ENCODE measurements around the gene RCVRN. TPM values are rescaled to one million over a fixed set of nuclear protein-coding genes. Genes with fewer than 3 reads are reported as not detected.

RCVRN gene
- total RNA-seq, 1 experiment from 2014 or later, result not detected

DNA sequence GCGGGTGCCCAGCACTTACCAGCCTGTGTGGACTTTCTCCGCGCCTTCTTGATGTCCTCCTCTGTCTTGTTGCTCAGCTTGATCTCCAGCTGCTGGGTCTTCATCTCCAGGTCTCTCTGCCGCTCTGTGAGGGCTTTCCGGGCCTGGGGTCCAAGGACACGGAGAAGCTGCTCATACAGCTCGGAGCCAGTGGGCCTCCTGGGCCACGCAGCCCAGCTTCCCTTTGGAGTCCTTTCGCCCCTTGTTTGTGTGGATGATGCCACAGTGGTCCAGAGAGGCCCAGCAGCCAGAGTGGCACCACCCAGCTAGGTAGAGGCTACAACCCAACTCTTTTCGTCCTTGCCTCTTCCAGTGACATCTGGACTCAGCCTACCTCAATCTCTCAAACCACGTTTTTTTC, 20.4 kb upstream of the RCVRN start:
- DNase-seq (ENCODE audit: low read depth, low spot score) (no peak), ATAC-seq (no peak)
- no peak for TF ChIP-seq POLR2AphosphoS5 (IDR thresholded peaks at IDR 0.05; ENCODE audit: low read depth, low read length)
- TF ChIP-seq, protein P1, sequence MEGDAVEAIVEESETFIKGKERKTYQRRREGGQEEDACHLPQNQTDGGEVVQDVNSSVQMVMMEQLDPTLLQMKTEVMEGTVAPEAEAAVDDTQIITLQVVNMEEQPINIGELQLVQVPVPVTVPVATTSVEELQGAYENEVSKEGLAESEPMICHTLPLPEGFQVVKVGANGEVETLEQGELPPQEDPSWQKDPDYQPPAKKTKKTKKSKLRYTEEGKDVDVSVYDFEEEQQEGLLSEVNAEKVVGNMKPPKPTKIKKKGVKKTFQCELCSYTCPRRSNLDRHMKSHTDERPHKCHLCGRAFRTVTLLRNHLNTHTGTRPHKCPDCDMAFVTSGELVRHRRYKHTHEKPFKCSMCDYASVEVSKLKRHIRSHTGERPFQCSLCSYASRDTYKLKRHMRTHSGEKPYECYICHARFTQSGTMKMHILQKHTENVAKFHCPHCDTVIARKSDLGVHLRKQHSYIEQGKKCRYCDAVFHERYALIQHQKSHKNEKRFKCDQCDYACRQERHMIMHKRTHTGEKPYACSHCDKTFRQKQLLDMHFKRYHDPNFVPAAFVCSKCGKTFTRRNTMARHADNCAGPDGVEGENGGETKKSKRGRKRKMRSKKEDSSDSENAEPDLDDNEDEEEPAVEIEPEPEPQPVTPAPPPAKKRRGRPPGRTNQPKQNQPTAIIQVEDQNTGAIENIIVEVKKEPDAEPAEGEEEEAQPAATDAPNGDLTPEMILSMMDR (IDR thresholded peaks at IDR 0.05), result no peak
- TF ChIP-seq SIN3A (IDR thresholded peaks at IDR 0.05; ENCODE audit: borderline replicate concordance, insufficient read depth, low read depth, low read length), result no peak
- TF ChIP-seq, protein P2, sequence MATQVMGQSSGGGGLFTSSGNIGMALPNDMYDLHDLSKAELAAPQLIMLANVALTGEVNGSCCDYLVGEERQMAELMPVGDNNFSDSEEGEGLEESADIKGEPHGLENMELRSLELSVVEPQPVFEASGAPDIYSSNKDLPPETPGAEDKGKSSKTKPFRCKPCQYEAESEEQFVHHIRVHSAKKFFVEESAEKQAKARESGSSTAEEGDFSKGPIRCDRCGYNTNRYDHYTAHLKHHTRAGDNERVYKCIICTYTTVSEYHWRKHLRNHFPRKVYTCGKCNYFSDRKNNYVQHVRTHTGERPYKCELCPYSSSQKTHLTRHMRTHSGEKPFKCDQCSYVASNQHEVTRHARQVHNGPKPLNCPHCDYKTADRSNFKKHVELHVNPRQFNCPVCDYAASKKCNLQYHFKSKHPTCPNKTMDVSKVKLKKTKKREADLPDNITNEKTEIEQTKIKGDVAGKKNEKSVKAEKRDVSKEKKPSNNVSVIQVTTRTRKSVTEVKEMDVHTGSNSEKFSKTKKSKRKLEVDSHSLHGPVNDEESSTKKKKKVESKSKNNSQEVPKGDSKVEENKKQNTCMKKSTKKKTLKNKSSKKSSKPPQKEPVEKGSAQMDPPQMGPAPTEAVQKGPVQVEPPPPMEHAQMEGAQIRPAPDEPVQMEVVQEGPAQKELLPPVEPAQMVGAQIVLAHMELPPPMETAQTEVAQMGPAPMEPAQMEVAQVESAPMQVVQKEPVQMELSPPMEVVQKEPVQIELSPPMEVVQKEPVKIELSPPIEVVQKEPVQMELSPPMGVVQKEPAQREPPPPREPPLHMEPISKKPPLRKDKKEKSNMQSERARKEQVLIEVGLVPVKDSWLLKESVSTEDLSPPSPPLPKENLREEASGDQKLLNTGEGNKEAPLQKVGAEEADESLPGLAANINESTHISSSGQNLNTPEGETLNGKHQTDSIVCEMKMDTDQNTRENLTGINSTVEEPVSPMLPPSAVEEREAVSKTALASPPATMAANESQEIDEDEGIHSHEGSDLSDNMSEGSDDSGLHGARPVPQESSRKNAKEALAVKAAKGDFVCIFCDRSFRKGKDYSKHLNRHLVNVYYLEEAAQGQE (IDR thresholded peaks at IDR 0.05; ENCODE audit: insufficient read depth in 1 of 2, low read depth in 2 of 2, low read length in 1 of 2), result no peak
- no peak for TF ChIP-seq TCF7L2 (IDR thresholded peaks at IDR 0.05; ENCODE audit: low read depth, low read length)
- Histone ChIP-seq H3K4me1 (ENCODE audit: control insufficient read depth, insufficient read depth, low read length) (no peaks in the 10 kb centered on the region), H3K4me3 (ENCODE audit: low read depth in 2 of 2, low read length in 2 of 2) (no peak overlapping the region), H3K36me3 (ENCODE audit: control insufficient read depth, insufficient read depth, low read length) (no peaks in the 10 kb centered on the region), H3K27me3 (ENCODE audit: control insufficient read depth, insufficient read depth, low read length) (peaks cover 8% of the 10 kb centered on the region), H3K9me3 (ENCODE audit: control insufficient read depth, insufficient read depth, low read depth, low read length) (no peaks in the 10 kb centered on the region), H3K27ac (ENCODE audit: low read length) (no peak overlapping the region)
- CTCF ChIA-PET, result interaction anchor here (0.9 to 1.2 kb wide), 2 partner anchors 34 to 693 kb away, joined by 3 to 5 read pairs; no protein-coding TSS in a partner anchor
- POLR2A ChIA-PET, result no interaction called here
- no TSS peak for BruUV-seq (replicated peaks)
- intact Hi-C loops (cut with micrococcal nuclease; ENCODE audit: unreplicated experiment), result loop anchor here (5.0 kb wide), 1 partner anchor 37 kb away; no protein-coding TSS in a partner anchor
- in situ Hi-C loops (cut with HindIII; ENCODE audit: low pct_unique_long_range_greater_than_20kb, low sequenced_read_pairs), result no loop called here

DNA sequence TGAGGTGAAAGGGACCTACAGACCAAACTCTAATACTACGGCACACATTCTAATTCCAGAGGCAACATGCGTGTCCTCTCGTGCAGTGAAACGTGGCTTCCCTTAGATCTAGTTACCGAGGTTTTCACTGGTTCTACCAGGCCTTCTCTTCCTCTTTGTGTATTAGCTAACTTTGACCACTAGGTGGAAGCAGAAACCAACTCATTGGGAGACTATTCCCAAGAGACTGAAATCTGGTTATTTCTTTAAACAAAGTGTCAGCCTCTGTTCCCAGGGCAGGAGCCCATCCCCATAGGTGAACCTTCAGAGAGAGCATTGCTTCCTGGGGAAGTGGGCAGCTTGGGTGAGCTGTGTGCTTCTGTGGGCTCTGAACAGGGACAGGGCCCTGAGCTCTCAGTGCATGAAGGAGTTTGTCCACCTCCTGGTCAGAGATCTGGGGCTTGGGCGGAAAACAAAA, 19.7 kb upstream of the RCVRN start:
- in situ Hi-C loops (cut with HindIII; ENCODE audit: low pct_unique_long_range_greater_than_20kb, low sequenced_read_pairs), result no loop called here
- Histone ChIP-seq H3K27ac (ENCODE audit: low read length) (no peak overlapping the region), H3K27me3 (ENCODE audit: control insufficient read depth, insufficient read depth, low read length) (peaks cover 3% of the 10 kb centered on the region; the same call in 1 of the 2 replicates), H3K4me1 (ENCODE audit: control insufficient read depth, insufficient read depth, low read length) (no peaks in the 10 kb centered on the region), H3K36me3 (ENCODE audit: control insufficient read depth, insufficient read depth, low read length) (no peaks in the 10 kb centered on the region), H3K9me3 (ENCODE audit: control insufficient read depth, insufficient read depth, low read depth, low read length) (no peaks in the 10 kb centered on the region), H3K4me3 (ENCODE audit: low read depth in 2 of 2, low read length in 2 of 2) (no peak overlapping the region)
- ATAC-seq, result peak; percentile 85
- TF ChIP-seq, protein P2 (IDR thresholded peaks at IDR 0.05; ENCODE audit: insufficient read depth in 1 of 2, low read depth in 2 of 2, low read length in 1 of 2), result no peak
- TF ChIP-seq, protein P1 (IDR thresholded peaks at IDR 0.05), result peak; percentile 84
- intact Hi-C loops (cut with micrococcal nuclease; ENCODE audit: unreplicated experiment), result loop anchor here (5.0 kb wide), 1 partner anchor 38 kb away; no protein-coding TSS in a partner anchor
- DNase-seq (ENCODE audit: low read depth, low spot score), result peak; percentile 43
- CTCF ChIA-PET, result interaction anchor here (0.6 to 1.2 kb wide), 6 partner anchors 27 to 1289 kb away, joined by 3 to 7 read pairs (median 5); no protein-coding TSS in a partner anchor
- POLR2A ChIA-PET, result interaction anchor here (0.6 kb wide), 2 partner anchors 276 to 701 kb away, joined by 5 to 12 read pairs; no protein-coding TSS in a partner anchor
- no TSS peak for BruUV-seq (replicated peaks)

Measured in Panc1 (cell line).